Dedifferentiated amniotic fluid mesenchymal stem cell (primary cell): ENCODE results near the gene BCAS3.
"Not testable (repeated sequence)": the region's sequence is repeated elsewhere in the genome, so short reads cannot be mapped to it uniquely, and the experiment has no call there.

ENCODE experiments used
- DNase-seq: peaks from one replicate; pipeline ENCODE4 v3.0.0-alpha.2; 2016; ENCODE audit errors: extremely low spot score

Gene BCAS3

DNA sequence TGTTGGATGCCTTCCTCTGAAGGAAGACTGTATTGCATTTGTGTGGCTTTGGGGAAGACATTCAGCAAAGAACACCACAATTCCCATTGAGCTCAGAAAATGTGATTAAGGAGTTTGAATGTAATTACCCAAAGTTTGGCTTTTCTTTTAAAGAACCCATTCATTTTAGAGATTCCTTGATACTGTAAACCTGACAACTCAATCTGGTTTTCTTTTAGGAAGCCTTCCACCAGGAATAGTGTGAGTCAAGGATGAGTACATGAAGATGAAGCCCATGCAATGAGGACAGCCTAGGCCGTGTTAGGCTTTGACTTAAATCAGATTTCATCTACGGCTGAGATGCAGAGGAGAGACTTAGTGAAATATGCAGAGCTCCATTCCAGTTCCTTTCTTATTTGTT lies 450.3 kb downstream of the BCAS3 start:
- no peak for DNase-seq

- DNase-seq = peak; percentile 36
Measured at GRCh38 chr17:61128661-61129115, 451.0 kb downstream of the BCAS3 start.

DNA sequence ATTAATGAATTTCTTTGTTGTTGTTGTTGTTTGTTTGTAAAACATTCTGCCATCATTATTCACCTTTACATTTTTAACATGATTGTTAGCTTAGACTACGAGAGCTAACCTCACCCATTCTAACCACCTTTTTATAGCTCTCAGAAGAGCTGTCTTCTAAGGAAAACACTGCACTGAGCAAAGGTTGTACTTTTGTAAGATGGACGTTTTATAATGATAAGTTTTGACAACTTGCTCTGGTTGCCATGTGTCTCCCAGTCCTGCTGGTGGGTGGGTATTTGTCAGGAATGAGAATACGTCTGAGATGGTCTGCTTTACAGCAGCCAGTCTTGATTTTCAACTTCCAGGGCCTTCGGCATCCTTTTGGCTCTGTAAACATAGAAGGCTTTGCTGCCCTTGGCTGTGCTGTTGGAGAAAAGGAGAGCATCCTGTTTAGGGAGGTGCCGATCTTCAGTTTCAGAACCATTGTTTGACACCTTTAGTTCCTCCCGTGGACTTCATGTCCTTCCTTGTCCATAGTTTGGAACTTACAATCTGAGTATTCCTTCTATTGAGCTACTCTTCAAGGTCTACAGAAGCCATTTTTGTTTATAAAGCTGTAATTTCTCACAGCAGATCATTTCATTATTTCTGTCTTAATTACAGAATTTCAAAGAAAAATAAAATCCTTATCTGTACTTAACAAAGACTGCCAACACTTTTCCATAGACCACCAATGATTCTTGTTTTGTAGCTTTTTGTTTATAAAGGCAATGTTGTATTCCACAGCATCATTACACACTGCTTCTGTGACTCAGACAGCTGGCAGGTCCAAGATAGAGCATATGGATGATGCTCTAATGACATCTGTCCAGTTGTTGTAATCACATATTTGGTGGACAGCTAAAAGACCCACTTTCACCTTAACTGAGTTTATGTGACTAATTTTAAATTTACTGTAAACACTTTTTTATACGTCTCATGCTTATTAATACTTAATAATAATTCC lies 451.9 kb downstream of the BCAS3 start:
- no peak for DNase-seq

- DNase-seq = no peak
Measured at GRCh38 chr17:61130330-61130729, 452.7 kb downstream of the BCAS3 start.

- no peak for DNase-seq
Measured at GRCh38 chr17:61131585-61131984, 453.9 kb downstream of the BCAS3 start.

- DNase-seq = no peak
Measured at GRCh38 chr17:61132524-61132923, 454.9 kb downstream of the BCAS3 start.

GRCh38 chr17:61133853-61134252 lies 456.2 kb downstream of the BCAS3 start:
- no peak for DNase-seq

DNA sequence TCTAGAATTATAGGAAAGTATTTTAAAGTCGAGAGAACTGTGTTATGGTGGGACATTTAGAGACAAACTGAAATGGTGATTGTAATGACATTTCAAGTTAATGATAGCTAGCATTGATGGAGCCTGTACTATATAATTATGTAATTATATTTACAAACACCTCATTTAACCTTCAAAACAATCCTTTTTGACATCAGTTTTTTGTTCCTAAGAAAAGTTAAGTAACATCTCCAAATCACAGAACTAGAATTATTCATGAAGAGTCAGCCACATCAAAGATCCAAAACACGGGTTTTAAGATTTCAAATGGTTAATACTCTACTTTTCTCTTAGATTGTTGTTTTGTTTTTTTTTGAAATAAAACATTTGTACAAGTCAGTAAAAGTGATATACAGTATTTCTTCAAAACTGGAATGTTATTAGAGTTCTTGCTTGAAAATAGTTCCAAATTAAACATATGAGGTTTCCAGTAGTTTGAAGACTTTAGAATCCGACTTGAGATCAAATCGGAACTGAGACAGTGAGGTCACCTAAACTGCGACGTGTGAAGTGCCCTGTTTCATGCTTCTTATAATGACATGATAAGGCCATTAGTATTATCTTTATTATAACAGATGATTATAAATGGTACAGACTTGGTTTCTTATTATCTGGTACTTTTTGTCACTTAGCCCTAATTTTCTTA lies 457.0 kb downstream of the BCAS3 start:
- no peak for DNase-seq

- DNase-seq = no peak
Measured at GRCh38 chr17:61135782-61136181, 458.1 kb downstream of the BCAS3 start.

DNA sequence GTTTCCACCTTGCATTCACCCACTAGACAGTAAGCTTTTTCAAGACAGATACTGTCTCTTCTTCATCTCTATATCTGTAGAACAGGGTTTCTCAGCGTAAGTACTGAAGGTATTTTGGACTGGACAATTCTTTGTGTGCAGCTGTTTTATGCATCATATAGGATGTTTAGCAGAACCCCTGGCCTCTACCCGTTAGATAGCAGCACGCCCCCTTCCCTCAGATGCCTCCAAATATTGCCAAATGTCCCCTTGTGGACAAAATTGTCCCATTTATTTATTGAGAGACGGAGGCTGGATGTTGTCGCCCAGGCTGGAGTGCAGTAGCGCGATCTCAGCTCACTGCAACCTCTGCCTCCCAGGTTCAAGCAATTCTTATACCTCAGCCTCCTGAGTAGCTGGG lies 458.6 kb downstream of the BCAS3 start:
- no peak for DNase-seq

DNA sequence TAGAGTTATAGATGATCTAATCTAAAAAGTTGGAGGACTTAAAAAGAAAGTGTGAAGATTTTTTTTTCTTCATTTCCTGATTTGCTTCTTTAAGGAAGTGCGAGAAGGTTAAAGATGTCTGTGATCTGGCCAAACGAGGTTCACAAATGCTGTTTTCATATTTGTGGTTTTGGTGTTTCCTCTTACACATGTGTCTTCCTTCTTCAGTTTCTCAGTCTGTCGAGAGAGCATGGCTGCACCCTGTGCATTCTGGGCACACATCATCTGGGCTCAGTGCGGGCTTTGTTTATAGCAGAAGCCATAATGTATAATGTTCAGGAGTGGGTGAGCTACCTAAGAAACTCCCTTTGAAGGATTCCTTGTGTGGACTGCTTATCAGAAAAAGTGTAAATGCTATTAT lies 461.6 kb downstream of the BCAS3 start:
- DNase-seq = peak; percentile 34

DNA sequence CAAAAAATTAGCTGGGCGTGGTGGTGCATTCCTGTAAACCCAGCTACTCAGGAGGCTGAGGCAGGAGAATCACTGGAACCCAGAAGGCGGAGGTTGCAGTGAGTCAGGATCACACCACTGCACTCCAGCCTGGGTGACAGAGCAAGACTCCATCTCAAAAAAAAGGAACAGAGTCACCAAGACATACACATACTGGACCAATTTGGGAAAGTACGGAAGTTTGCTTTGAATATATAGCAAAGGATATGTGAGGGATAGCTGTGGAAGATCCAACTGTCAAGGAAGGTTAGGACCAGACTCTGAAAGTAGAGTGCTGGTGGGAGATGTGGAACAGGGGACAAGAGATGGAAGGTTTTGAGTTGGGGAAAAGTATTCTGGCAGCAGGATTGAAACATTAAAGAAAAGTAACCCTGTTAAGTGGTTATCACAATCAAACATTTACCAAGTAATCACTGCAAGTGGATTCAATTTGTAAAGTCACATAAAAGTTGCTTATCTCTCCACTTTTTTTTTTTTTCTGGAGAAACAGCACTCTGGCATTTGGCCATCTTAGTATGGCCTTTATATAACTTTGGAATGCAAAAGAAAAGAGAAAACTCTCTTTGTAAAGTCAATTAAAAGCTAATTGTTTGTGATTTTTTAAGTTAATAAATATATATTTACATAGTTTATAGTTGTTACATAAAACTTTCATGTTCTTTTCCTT lies 462.6 kb downstream of the BCAS3 start:
- DNase-seq = no peak

DNA sequence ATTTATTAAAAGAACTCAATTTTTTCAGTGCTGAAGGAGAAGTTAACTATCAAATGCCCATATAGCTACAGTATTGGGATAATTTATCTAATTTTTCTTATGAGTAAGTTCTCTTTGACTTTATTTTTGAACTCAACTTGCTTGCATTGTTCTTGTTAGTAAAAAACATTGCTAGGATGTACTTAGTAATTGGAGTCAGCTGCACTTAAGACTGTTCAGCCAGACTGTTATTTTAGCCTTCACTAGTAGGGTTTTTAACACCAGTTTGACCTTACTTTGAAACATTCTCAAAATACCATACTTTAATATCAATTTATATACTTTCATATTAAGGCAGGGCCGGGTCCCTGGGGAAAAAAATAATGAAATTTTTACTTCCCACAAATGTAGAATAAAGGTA lies 465.4 kb downstream of the BCAS3 start:
- DNase-seq = no peak

DNA sequence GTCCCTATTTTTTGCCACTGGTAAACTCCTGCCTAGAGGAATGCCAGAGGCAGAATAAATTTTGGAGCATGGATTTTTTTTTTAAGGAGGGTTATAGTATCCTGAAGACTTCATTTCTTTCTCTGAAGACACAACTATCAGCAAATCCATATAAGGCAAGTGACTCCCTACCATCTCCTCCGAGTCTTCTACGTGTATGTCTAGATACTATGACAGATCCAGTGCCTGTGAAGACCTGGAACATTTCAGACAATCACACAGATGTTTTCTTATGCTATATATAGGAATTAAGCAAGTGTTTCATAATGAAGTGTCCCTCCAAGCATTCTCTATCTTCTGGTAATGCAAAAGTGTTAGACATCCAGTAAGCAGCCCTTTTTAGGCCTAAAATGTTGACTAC lies 466.5 kb downstream of the BCAS3 start:
- no peak for DNase-seq

DNA sequence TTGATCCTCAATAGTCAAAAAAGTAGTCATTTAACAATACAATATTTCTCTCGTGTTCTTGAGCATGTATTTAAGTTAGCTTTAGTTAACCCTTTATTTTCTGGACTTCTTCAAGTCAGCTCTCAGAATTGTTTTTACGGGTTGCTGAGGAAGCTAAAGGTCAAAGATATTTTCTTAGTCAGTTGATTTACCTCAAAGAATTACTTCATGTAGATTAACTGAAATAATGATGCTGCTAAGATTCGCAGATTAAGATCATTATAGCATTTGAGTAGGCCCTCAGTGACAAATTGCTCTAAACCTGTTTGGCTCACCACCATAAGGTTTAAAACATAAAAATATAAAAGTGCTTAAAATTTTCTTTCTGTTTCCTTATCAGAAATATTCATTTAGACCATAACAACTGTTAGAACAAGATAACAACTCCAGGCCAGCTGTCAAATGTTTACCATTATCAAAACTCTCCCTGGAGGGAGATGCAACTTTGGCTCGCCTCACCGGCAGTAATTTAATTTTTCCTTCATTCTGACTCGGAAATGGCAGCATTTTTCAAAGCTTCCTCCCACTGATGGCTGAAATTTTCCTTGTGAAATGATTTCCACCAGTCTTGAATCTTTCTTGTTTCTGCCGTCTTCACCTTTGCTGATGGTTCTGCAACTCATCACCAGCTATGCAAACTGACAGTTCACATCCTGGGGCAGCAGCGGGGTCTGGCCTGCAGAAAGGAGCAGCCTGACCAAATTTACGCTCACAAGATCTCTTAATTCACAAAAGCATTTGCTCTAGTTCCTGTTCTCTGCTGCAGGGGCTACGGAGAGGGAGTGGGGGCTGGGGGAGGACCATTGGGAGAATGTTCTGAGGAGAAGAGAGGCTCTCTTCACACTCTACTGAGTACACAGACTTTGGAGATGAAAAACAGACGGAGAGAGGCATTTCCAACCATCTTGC lies 467.2 kb downstream of the BCAS3 start:
- no peak for DNase-seq

DNA sequence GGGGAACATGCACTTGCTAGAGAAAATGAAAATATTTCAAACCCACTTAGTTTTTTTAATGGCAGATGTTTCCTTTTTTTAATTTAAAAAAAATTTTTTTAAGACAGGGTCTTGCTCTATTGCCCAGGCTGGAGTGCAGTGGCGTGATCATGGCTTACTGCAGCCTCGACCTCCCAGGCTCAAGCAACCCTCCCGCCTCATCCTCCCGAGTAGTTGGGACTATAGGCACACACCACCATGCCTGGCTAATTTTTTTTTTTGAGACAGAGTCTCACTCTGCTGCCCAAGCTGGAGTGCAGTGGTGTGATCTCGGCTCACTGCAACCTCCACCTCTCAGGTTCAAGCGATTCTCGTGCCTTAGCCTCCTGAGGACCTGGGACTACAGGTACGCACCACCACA lies 469.2 kb downstream of the BCAS3 start:
- not testable (repeated sequence) for DNase-seq

GRCh38 chr17:61149106-61149825 lies 471.6 kb downstream of the BCAS3 start:
- DNase-seq = no peak

DNA sequence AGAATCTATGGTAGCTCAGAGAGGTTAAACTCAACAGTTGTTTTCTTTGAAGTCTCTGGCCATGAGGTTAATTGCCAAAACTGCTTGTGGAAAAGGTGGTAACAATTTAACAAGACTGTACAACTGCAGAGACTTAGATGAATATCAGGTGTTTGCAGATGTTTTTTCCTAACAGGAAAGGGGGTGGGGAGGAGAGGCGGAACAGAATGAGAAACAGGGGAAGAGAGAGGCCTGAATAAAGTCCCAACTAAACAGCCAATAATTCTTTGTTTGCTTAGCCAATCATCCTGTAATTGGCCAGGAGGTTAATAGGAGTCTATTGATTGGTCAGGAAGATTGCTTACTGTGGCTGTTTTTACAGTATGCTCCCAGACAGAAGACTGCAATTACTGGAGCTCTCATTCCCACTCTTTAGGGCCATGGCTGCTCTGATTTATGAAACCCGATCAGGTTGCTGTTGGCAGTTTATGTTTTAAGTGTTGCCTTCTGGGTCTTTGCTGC lies 472.3 kb downstream of the BCAS3 start:
- no peak for DNase-seq

GRCh38 chr17:61150686-61151299 lies 473.1 kb downstream of the BCAS3 start:
- no peak for DNase-seq

- no peak for DNase-seq
Measured at GRCh38 chr17:61152898-61153297, 475.2 kb downstream of the BCAS3 start.
